ENCODE results near the gene ADRA1B.
"Not testable (repeated sequence)": the region's sequence is repeated elsewhere in the genome, so short reads cannot be mapped to it uniquely, and the experiment has no call there.

The ADRA1B gene

GRCh38 chr5:159965031-159965837, 49.0 kb downstream of the ADRA1B start:
- H3K9me3 Mint-ChIP-seq, result no peaks in the 10 kb centered on the region
- H3K4me3 Mint-ChIP-seq, result no peak overlapping the region
- H3K36me3 Mint-ChIP-seq, result no peaks in the 10 kb centered on the region
- DNase-seq (ENCODE audit: low spot score in 2 of 2) (no peak), ATAC-seq (peak; percentile 40)
- no peak overlapping the region for H3K27ac Mint-ChIP-seq
- peaks cover 6% of the 10 kb centered on the region for H3K4me1 Mint-ChIP-seq

- not testable (repeated sequence) for H3K36me3 Mint-ChIP-seq; H3K4me1 Mint-ChIP-seq; H3K27ac Mint-ChIP-seq; H3K4me3 Mint-ChIP-seq; ATAC-seq; DNase-seq (ENCODE audit: low spot score in 2 of 2); H3K9me3 Mint-ChIP-seq
These were observed 49.5 kb downstream of the ADRA1B start for GRCh38 chr5:159965838-159966128.

- no peak overlapping the region for H3K27ac Mint-ChIP-seq
- no peaks in the 10 kb centered on the region for H3K9me3 Mint-ChIP-seq
- no peak for ATAC-seq
- DNase-seq (ENCODE audit: low spot score in 2 of 2), result no peak
- no peak overlapping the region for H3K4me3 Mint-ChIP-seq
- no peaks in the 10 kb centered on the region for H3K36me3 Mint-ChIP-seq
- peaks cover 14% of the 10 kb centered on the region for H3K4me1 Mint-ChIP-seq
These were observed 53.7 kb downstream of the ADRA1B start for GRCh38 chr5:159969966-159970365.

GRCh38 chr5:159971038-159971437, 54.8 kb downstream of the ADRA1B start:
- Mint-ChIP-seq H3K4me1 (peaks cover 8% of the 10 kb centered on the region), H3K36me3 (no peaks in the 10 kb centered on the region), H3K4me3 (no peak overlapping the region), H3K9me3 (no peaks in the 10 kb centered on the region), H3K27ac (no peak overlapping the region)
- DNase-seq (ENCODE audit: low spot score in 2 of 2) (no peak), ATAC-seq (no peak)

- Mint-ChIP-seq H3K4me1 (peaks cover 8% of the 10 kb centered on the region), H3K27ac (no peak overlapping the region), H3K36me3 (no peaks in the 10 kb centered on the region), H3K4me3 (peak overlapping the region; percentile 5), H3K9me3 (no peaks in the 10 kb centered on the region)
- ATAC-seq (no peak), DNase-seq (ENCODE audit: low spot score in 2 of 2) (no peak)
These were observed 55.2 kb downstream of the ADRA1B start for GRCh38 chr5:159971514-159971913.

- no peak overlapping the region for H3K27ac Mint-ChIP-seq
- ATAC-seq (peak; percentile 39), DNase-seq (ENCODE audit: low spot score in 2 of 2) (no peak)
- H3K4me3 Mint-ChIP-seq, result peak overlapping the region; percentile 5
- no peaks in the 10 kb centered on the region for H3K36me3 Mint-ChIP-seq
- H3K9me3 Mint-ChIP-seq, result no peaks in the 10 kb centered on the region
- peaks cover 8% of the 10 kb centered on the region for H3K4me1 Mint-ChIP-seq
These were observed 55.7 kb downstream of the ADRA1B start for GRCh38 chr5:159971931-159972461.

GRCh38 chr5:159972538-159973362, 56.5 kb downstream of the ADRA1B start:
- H3K4me1 Mint-ChIP-seq, result peaks cover 8% of the 10 kb centered on the region
- no peak for ATAC-seq

GRCh38 chr5:159975462-159976019, 59.3 kb downstream of the ADRA1B start:
- DNase-seq (ENCODE audit: low spot score in 2 of 2) (no peak), ATAC-seq (no peak)
- Mint-ChIP-seq H3K4me1 (peaks cover 8% of the 10 kb centered on the region), H3K4me3 (no peak overlapping the region), H3K36me3 (no peaks in the 10 kb centered on the region), H3K9me3 (no peaks in the 10 kb centered on the region), H3K27ac (no peak overlapping the region)

More at GRCh38 chr5:159972538-159973362, 56.5 kb downstream of the ADRA1B start:
- Mint-ChIP-seq H3K36me3 (no peaks in the 10 kb centered on the region), H3K27ac (no peak overlapping the region), H3K9me3 (no peaks in the 10 kb centered on the region), H3K4me3 (peak overlapping the region; percentile 55)
- no peak for DNase-seq (ENCODE audit: low spot score in 2 of 2)

GRCh38 chr5:159976921-159977320, 60.6 kb downstream of the ADRA1B start:
- Mint-ChIP-seq H3K4me1 (peaks cover 8% of the 10 kb centered on the region), H3K36me3 (no peaks in the 10 kb centered on the region), H3K9me3 (no peaks in the 10 kb centered on the region), H3K4me3 (no peak overlapping the region), H3K27ac (no peak overlapping the region)
- ATAC-seq (no peak), DNase-seq (ENCODE audit: low spot score in 2 of 2) (no peak)

- no peaks in the 10 kb centered on the region for H3K9me3 Mint-ChIP-seq
- H3K4me3 Mint-ChIP-seq, result no peak overlapping the region
- no peaks in the 10 kb centered on the region for H3K4me1 Mint-ChIP-seq
- H3K27ac Mint-ChIP-seq, result no peak overlapping the region
- DNase-seq (ENCODE audit: low spot score in 2 of 2) (no peak), ATAC-seq (no peak)
- H3K36me3 Mint-ChIP-seq, result no peaks in the 10 kb centered on the region
These were observed 62.1 kb downstream of the ADRA1B start for GRCh38 chr5:159978358-159978757.

GRCh38 chr5:159982421-159983173, 66.3 kb downstream of the ADRA1B start:
- no peaks in the 10 kb centered on the region for H3K36me3 Mint-ChIP-seq
- H3K4me3 Mint-ChIP-seq, result no peak overlapping the region
- ATAC-seq (no peak), DNase-seq (ENCODE audit: low spot score in 2 of 2) (no peak)
- no peaks in the 10 kb centered on the region for H3K4me1 Mint-ChIP-seq
- H3K9me3 Mint-ChIP-seq, result no peaks in the 10 kb centered on the region
- H3K27ac Mint-ChIP-seq, result no peak overlapping the region

GRCh38 chr5:159987031-159987674, 70.9 kb downstream of the ADRA1B start:
- Mint-ChIP-seq H3K27ac (no peak overlapping the region), H3K4me3 (peak overlapping the region; percentile 42), H3K4me1 (no peaks in the 10 kb centered on the region), H3K9me3 (no peaks in the 10 kb centered on the region), H3K36me3 (no peaks in the 10 kb centered on the region)
- ATAC-seq, result peak; percentile 91
- peak; percentile 53 to 76 for DNase-seq (ENCODE audit: low spot score in 2 of 2)

GRCh38 chr5:159990506-159990905, 74.2 kb downstream of the ADRA1B start:
- DNase-seq (ENCODE audit: low spot score in 2 of 2), result no peak
- Mint-ChIP-seq H3K4me1 (no peaks in the 10 kb centered on the region), H3K4me3 (no peak overlapping the region), H3K9me3 (peaks cover 9% of the 10 kb centered on the region), H3K27ac (no peak overlapping the region), H3K36me3 (no peaks in the 10 kb centered on the region)
- no peak for ATAC-seq

GRCh38 chr5:159992566-159992965, 76.3 kb downstream of the ADRA1B start:
- no peaks in the 10 kb centered on the region for H3K36me3 Mint-ChIP-seq
- H3K9me3 Mint-ChIP-seq, result peaks cover 9% of the 10 kb centered on the region
- H3K4me1 Mint-ChIP-seq, result no peaks in the 10 kb centered on the region
- no peak overlapping the region for H3K27ac Mint-ChIP-seq
- no peak overlapping the region for H3K4me3 Mint-ChIP-seq
- DNase-seq (ENCODE audit: low spot score in 2 of 2) (no peak), ATAC-seq (no peak)
